NCI-H2107 treated with DMSO at 0.1 percent for 48 hours (cell line): ENCODE data around the gene MYO18A.
"Not testable (repeated sequence)": the region's sequence is repeated elsewhere in the genome, so short reads cannot be mapped to it uniquely, and the experiment has no call there.

Experiments
- DNase-seq: peaks from one replicate; lab custom pipeline; 2025; ENCODE audit not compliant: unreplicated experiment; lab: John Stamatoyannopoulos, UW

The MYO18A gene, protein sequence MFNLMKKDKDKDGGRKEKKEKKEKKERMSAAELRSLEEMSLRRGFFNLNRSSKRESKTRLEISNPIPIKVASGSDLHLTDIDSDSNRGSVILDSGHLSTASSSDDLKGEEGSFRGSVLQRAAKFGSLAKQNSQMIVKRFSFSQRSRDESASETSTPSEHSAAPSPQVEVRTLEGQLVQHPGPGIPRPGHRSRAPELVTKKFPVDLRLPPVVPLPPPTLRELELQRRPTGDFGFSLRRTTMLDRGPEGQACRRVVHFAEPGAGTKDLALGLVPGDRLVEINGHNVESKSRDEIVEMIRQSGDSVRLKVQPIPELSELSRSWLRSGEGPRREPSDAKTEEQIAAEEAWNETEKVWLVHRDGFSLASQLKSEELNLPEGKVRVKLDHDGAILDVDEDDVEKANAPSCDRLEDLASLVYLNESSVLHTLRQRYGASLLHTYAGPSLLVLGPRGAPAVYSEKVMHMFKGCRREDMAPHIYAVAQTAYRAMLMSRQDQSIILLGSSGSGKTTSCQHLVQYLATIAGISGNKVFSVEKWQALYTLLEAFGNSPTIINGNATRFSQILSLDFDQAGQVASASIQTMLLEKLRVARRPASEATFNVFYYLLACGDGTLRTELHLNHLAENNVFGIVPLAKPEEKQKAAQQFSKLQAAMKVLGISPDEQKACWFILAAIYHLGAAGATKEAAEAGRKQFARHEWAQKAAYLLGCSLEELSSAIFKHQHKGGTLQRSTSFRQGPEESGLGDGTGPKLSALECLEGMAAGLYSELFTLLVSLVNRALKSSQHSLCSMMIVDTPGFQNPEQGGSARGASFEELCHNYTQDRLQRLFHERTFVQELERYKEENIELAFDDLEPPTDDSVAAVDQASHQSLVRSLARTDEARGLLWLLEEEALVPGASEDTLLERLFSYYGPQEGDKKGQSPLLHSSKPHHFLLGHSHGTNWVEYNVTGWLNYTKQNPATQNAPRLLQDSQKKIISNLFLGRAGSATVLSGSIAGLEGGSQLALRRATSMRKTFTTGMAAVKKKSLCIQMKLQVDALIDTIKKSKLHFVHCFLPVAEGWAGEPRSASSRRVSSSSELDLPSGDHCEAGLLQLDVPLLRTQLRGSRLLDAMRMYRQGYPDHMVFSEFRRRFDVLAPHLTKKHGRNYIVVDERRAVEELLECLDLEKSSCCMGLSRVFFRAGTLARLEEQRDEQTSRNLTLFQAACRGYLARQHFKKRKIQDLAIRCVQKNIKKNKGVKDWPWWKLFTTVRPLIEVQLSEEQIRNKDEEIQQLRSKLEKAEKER (N-terminal part only)

GRCh38 chr17:29180034-29180787, at the start of gene MYO18A:
Gene MYO18A (minus strand): TSS chr17:29180398. CDS start chr17:29166940, 13,458 bp downstream.
- DNase-seq, result peak; percentile 49

DNA sequence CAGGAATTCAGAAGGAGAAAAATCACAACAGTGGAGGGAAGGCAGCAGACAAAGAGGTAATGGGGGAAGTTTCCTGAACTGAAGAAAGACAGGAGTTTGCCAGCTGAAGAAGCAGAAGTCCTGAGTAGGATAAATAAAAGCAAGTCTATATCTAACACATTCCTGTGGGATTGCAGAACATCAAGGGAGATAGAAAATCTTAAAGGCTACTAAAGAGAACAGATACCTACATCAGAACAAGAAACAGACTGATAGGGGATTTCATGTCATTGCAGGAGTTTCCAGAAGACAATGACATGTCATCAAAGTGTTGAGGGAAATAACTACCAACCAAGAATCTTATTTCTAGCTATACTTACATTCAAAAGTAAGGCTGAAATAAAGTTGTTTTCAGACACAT, 45.2 kb upstream of the MYO18A start:
- no peak for DNase-seq

- not testable (repeated sequence) for DNase-seq
Measured at GRCh38 chr17:29221338-29221737, 41.1 kb upstream of the MYO18A start.

DNA sequence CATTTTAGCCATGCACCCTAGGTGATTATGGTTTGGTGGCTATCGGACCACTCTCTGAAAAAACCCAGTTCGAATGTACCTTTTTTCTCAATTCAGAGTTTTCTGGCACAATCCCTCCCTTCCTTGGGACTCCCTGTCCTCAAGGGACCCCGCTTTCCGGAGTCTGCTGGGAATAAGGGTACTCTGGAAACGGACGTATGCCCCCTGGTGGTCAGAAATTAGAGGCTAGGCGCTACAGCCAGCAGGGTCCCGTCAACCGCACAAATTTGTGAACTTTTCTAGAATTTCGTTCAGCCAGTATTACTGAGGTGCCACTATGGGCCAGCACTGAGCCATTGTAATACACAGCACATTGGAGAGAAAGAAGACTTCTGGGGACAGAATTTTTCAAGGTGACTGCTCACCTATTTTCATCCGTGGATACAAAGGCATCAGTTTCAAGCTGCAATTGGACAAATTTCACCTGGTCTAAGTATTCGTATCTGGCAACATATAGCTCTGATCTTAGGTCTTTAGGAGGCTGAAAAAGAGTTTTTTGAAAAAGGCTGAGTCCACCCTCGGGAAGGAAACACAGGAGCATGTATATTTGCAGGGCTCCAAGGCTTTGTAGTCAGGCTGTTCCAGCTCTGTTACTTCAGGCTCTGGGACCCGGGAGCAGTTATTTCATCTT, 39.3 kb upstream of the MYO18A start:
- peak; percentile 16 for DNase-seq

GRCh38 chr17:29216856-29217255, 36.7 kb upstream of the MYO18A start:
- DNase-seq, result no peak

DNA sequence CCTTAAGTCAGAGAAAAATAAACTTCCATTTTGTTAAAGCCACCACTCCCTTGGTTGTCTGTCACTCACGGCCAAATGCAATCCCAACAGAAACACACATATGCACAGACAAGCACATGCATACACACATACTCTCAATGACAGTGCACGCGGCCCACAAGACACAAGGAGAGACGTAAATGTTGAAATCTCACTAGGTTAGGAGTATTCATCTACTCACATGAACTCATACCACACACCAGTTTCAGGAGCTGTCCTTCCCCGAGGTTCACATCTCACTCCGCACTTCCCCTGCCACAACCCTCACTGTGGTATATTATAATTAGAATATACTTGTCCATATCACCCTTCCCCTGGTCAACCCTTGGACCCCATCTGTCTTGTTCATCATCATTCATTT, 36.0 kb upstream of the MYO18A start:
- DNase-seq, result no peak

DNA sequence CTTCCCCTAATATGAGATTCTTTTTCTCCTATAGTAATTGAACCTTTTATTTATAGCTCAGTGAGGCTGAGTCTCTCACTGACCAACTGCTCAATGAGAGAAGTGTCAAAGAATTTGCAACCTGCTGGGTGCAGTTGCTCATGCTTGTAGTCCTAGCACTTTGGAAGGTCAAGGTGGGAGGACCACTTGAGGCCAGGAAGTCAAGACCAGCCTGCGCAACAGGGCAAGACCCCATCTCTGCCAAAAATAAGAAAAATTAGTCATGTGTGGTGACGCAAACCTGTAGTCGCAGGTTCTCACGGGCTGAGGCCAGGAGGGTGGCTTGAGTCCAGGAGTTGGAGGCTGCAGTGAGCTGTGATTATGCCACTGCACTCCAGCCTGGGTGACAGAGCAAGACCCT, 35.5 kb upstream of the MYO18A start:
- DNase-seq, result no peak

DNA sequence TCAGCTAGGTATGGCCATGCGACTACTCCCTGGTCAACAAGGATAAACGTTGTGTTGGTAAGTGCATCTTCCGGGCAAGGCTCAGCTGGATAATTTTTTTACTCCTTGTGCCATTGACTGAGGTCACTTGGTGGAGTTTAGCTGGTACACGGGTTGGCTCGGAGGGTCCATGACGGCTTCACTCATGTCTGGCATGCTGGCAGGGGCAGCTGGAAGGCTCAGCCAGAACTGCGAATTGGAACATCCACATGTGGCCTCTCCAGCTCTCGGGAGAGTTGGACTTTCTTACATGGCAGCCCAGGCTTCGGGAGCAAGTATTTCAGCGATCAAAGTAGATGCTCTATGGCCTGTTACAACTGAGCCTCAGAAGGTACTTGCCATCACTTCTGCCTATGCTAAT, 35.0 kb upstream of the MYO18A start:
- DNase-seq, result no peak

GRCh38 chr17:29214215-29215146, 34.3 kb upstream of the MYO18A start:
- no peak for DNase-seq

- no peak for DNase-seq
Measured at GRCh38 chr17:29212681-29213121, 32.5 kb upstream of the MYO18A start.

- no peak for DNase-seq
Measured at GRCh38 chr17:29212094-29212631, 32.0 kb upstream of the MYO18A start.

- DNase-seq, result no peak
Measured at GRCh38 chr17:29210879-29211278, 30.7 kb upstream of the MYO18A start.

DNA sequence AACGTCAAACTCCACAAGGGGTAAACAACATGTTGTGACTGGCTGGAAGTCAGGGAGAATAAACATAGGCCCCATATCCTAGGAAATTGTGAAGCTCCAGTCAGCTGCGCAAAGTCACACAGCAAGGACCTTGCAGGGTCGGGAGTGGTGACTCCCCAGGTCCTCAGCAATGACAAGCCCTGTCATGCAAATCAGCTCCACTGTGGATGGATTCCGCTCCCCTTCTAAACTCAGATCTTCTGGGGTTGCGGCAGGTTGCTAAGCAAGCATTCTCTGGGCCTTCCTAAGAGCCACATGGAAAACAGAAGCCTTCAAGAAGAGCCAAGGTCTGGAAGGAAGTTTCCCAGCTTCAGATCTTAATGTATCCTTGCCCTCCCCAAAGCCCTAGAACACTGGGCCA, 28.9 kb upstream of the MYO18A start:
- DNase-seq, result no peak

- DNase-seq, result no peak
Measured at GRCh38 chr17:29207975-29208374, 27.8 kb upstream of the MYO18A start.

GRCh38 chr17:29205047-29205446, 24.8 kb upstream of the MYO18A start:
- no peak for DNase-seq

GRCh38 chr17:29204068-29204804, 24.0 kb upstream of the MYO18A start:
- DNase-seq, result not testable (repeated sequence)

GRCh38 chr17:29197516-29198272, 17.5 kb upstream of the MYO18A start:
- no peak for DNase-seq
